GM18909 (cell line): ENCODE data around the gene COX7A2.

Experiments
- ATAC-seq: cut with Tn5 transposase; IDR thresholded peaks from one replicate; pipeline ENCODE4 v1.9.1; 2021; ENCODE audit warnings: mild to moderate bottlenecking; ENCODE audit not compliant: unreplicated experiment, poor library complexity

Gene COX7A2

GRCh38 chr6:75222261-75222660 is 21.3 kb downstream of the COX7A2 start:
- no peak for ATAC-seq

- ATAC-seq: no peak
Observed at GRCh38 chr6:75221116-75221515, 22.5 kb downstream of the COX7A2 start.

GRCh38 chr6:75220357-75220756 is 23.2 kb downstream of the COX7A2 start:
- ATAC-seq: no peak

GRCh38 chr6:75219263-75219662 is 24.3 kb downstream of the COX7A2 start:
- ATAC-seq: no peak

- ATAC-seq: no peak
Observed at GRCh38 chr6:75217193-75217592, 26.4 kb downstream of the COX7A2 start.

- no peak for ATAC-seq
Observed at GRCh38 chr6:75215291-75215690, 28.3 kb downstream of the COX7A2 start.

- ATAC-seq: peak; percentile 37
Observed at GRCh38 chr6:75213732-75214131, 29.9 kb downstream of the COX7A2 start.

GRCh38 chr6:75213112-75213511 is 30.5 kb downstream of the COX7A2 start:
- no peak for ATAC-seq

- no peak for ATAC-seq
Observed at GRCh38 chr6:75211920-75212590, 31.5 kb downstream of the COX7A2 start.

GRCh38 chr6:75210885-75211739 is 32.5 kb downstream of the COX7A2 start:
- ATAC-seq: no peak

GRCh38 chr6:75209184-75209723 is 34.3 kb downstream of the COX7A2 start:
- ATAC-seq: no peak

- ATAC-seq: peak; percentile 76
Observed at GRCh38 chr6:75208298-75209183, 35.1 kb downstream of the COX7A2 start.

- no peak for ATAC-seq
Observed at GRCh38 chr6:75206576-75207342, 36.8 kb downstream of the COX7A2 start.

GRCh38 chr6:75205776-75206575 is 37.6 kb downstream of the COX7A2 start, which contains the start of gene COL12A1:
Gene COL12A1 (minus strand): TSS chr6:75206053. CDS start chr6:75202792, 3,261 bp downstream.
- no peak for ATAC-seq

- ATAC-seq: no peak
Observed at GRCh38 chr6:75204959-75205775, 38.4 kb downstream of the COX7A2 start.

- ATAC-seq: peak; percentile 23
Observed at GRCh38 chr6:75204217-75204958, 39.2 kb downstream of the COX7A2 start.

GRCh38 chr6:75203721-75204120 is 39.9 kb downstream of the COX7A2 start:
- no peak for ATAC-seq
